Measurements from ENCODE around the gene GALNTL6.
"Not testable (repeated sequence)": the region's sequence is repeated elsewhere in the genome, so short reads cannot be mapped to it uniquely, and the experiment has no call there.

The GALNTL6 gene

GRCh38 chr4:172998527-172999469 lies 1185.6 kb downstream of the GALNTL6 start:
- no peak for DNase-seq

- DNase-seq: no peak
Observed at GRCh38 chr4:173001571-173001970, 1188.4 kb downstream of the GALNTL6 start.

GRCh38 chr4:173002830-173003561 lies 1189.8 kb downstream of the GALNTL6 start:
- no peak for DNase-seq

DNA sequence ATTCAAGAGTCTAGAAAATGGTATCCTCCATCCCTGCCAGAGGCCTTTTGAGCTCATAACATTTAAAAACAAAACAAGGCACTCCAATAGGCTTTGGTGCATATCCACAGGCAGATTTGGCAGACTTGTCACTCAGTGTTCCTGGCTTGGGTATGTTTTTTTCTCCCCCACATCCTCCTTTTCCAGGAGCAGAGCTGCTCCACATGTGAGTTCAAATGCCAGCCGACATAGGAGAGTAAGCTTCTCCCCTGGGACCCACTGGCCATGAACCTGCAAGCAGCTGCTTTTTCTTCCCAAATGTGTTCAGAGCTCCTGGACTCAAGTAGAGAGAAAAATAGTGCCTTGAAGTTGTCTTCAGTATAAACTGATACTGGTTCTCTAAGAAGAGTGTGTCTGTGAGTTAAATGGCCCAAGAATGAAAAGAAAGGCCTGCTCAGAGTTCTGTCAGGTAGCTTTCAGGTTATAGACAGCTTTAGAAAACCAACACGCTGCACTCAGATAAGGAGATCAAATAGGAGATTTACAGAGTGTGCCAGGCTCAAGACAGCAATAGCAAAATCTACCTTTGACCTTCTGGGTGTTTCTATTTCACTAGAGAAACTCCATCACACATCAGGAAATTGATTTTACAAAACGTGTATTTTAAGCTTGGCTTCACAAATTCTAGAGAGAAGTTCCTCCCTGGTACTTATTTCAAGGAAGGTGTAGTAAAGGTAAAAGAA lies 1192.9 kb downstream of the GALNTL6 start:
- DNase-seq: peak; percentile 29

DNA sequence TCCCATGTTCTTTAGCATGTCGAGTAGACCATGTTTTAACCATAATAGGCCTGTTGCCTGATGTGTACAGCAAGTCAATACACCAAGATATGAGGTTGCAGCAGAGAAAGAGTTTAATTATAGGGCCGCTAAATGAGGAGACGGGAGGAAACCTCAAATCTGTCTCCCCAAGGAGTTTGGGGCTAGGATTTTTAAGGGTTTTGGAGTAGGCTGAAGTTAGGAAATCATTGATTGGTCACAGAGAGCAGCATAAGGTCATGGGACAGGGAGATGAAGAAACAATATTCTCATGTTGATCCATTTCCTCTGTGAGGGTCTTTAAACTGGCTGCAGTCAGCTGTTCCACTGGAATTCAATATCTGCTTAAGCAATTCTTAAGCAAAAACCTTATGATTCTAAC lies 1195.2 kb downstream of the GALNTL6 start:
- DNase-seq: no peak

DNA sequence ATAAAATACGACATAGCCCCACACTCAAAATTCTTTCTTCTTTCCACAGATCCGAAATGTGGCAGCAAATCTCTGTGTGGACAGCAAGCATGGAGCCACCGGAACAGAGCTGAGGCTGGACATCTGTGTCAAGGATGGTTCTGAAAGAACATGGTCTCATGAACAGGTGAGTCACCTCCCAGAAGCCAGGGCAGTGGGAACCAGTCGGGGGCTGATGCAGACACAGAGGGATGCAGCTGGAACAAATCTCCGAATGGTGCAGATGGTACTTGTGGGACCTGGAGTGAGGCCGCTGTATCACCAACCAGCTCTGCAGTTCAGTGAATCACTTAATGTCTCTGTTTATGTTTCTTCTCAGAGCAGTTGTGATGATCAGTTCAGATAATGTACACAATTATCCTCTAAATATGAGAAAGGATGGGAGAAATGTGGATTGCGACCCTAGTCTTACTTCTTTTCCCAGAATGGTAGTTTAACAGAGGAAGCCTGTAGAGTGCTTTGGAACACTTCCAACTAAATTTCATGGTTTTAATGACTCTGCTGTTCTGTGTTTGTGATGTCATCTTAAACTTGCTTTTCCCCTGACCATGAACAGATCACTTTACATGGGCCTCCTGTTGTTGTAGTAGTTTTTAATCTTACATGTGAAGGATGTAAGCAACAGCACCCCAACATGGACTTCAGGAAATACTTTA lies 1196.1 kb downstream of the GALNTL6 start:
- DNase-seq: no peak

DNA sequence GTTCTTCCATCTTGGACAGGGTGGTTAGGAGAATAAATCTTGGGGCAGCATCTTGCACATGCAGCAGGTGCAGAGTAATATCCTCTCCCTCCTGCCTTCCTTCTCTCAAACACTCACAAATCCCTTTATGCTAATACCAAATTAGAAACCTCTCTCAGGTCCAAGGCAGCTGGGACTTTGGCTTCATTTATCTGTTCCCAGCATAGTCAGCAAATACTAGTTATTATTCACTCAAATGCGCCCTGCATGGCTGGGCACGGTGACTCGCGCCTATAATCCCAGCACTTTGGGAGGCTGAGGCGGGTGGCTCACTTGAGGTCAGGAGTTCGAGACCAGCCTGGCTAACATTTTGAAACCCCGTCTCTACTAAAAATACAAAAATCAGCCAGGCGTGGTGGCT lies 1199.4 kb downstream of the GALNTL6 start:
- DNase-seq: no peak

GRCh38 chr4:173013232-173013930 lies 1200.2 kb downstream of the GALNTL6 start:
- peak; percentile 17 for DNase-seq

GRCh38 chr4:173014113-173014558 lies 1200.9 kb downstream of the GALNTL6 start:
- DNase-seq: no peak

GRCh38 chr4:173014836-173015235 lies 1201.6 kb downstream of the GALNTL6 start:
- DNase-seq: no peak

- DNase-seq: no peak
Observed at GRCh38 chr4:173017802-173018201, 1204.6 kb downstream of the GALNTL6 start.

DNA sequence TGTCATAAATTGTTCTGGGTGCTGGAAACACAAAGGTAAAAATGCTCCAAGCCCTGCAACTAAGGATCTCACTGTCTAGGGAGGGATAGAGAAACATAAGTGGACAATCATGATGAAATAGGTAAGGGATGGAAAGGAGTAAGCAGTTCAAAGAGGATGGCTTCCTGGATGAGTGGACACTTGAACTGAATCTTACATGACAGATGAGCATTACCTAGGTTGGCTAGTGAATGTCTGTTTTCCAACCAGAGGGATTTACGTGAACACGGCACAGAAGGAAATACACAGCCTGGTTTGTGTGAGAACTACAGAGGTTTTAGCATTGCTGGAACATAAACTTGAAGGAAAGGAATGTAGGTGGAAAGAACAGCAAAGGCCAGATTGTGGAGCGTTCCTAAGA lies 1205.2 kb downstream of the GALNTL6 start:
- DNase-seq: no peak

DNA sequence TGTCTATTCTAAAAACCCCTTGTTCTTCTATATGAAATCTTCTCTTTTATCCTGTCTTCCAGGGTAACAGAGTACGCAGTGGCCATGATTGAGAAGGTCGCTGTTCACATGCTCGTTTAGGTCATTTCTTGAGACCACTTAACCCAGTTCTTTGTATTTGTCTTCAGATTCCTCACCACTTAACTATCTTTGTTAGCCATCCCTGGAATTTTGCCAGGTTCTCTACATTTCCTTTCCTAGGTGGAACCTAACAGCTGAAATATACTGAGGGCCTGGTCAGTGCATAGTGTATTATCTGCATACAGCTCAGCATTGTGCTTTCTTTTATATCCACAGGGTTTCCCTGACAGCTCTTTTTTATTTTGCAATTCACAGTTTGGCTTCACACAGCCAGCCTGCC lies 1206.5 kb downstream of the GALNTL6 start:
- DNase-seq: no peak

GRCh38 chr4:173021746-173022573 lies 1208.8 kb downstream of the GALNTL6 start:
- DNase-seq: not testable (repeated sequence)

DNA sequence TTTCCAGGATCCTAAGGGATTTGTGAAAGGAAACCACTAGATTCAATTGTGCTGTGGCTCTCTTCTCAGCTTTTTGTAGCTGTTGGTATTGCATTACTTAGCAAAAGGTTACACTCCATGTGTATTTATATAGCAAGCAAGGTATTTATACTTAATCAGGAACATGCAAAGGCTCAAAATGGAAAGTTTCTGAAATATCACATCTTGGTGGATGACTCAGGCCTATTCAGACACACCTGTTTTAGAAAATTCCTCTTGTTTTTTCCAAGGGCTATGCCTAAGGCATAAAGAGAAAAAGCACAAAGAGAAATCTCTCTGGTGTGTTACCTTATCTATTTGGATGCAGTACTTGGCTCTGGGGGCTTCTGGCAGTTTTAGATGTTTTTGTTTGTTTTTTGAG lies 1211.0 kb downstream of the GALNTL6 start:
- no peak for DNase-seq

GRCh38 chr4:173025131-173025530 lies 1211.9 kb downstream of the GALNTL6 start:
- DNase-seq: peak; percentile 55

DNA sequence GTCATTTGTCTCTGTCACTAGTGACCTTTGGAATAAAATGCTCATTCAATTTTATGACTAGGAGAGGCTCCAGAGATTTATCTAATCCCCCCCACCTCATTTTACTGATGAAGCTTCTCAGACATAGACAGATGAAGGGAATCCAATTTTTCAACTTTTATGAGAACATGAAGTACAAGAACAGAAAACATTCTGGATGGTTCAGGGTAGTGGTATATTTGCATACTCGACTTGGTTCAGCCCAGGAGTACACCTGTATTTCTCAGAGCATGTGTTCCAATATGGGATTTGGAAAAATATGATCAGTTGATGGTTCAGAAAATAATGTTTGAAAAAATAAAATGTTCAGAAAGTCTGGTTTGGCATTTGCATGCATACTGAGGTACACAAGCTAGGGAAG lies 1224.0 kb downstream of the GALNTL6 start:
- no peak for DNase-seq

- DNase-seq: peak; percentile 16
Observed at GRCh38 chr4:173038192-173038896, 1225.1 kb downstream of the GALNTL6 start.

DNA sequence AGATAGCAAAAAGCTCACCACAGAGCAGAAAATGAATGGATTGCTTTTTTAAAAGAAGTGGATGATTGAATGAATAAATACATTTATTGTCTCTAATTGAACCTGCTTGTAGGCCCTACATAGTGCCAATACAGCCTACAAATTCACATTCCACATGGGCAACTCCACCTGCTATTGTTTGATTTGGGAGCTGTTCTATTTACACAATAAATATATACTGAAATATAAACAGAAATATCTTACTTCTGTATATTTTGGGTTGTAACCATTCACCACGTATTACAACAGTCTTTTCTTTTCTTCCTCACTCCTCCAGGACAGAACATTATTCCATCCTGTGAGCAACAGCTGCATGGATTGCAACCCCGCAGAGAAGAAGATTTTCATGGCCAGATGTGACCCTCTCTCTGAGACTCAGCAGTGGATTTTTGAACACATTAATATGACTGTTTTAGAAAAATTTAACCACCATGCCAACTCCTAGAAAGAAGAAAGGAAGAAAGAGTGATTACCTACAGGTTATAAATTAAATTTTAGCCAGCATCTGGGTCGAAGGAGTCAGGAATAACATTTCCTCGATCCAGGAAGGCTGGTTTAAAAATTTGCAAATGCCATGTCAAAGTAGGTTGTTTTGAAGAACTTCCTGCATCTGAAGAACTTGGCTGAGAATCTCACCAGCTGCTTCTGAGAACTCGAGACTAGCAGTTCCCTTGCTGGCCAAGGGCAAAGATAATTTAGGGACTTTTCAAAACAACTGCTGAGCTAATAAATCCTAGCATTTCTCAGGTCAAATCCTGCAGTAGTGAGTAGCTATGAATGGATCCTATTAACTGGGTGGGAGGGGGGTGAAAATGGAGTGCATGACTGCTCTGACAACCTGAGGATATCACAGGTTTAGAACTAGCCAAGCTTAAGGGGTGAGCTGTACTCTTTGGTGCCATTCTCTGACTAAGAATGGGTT lies 1226.7 kb downstream of the GALNTL6 start:
- DNase-seq: peak; percentile 62
